PC-3 (cell line): Measurements from ENCODE around the gene SCNN1B. TPM values are rescaled to one million over a fixed set of nuclear protein-coding genes. Genes with fewer than 3 reads are reported as not detected.
"Not testable (repeated sequence)": the region's sequence is repeated elsewhere in the genome, so short reads cannot be mapped to it uniquely, and the experiment has no call there.

Source experiments
- ATAC-seq: fragments of 200-7000 bp; cut with Tn5 transposase; 2 replicates; pipeline ENCODE4 v1.9.1; 2020; ENCODE audit warnings: mild to moderate bottlenecking, moderate library complexity
- BruUV-seq: library from RNA; stranded (reverse); fragments of 400-500 nt; replicated peaks from 2 replicates; lab custom pipeline; 2021; lab: Mats Ljungman, UMichigan
- CTCF ChIA-PET: fragments of 300-600 bp; sonication (Branson Sonifier 250); formaldehyde crosslinking; loops from one replicate; lab custom pipeline; 2022; ENCODE audit warnings: antibody characterized with exemption; lab: Charles Lee
- POLR2A ChIA-PET: fragments of 300-600 bp; sonication (Branson Sonifier 250); formaldehyde crosslinking; loops from one replicate; lab custom pipeline; 2022; ENCODE audit warnings: antibody characterized with exemption; ENCODE audit not compliant: unreplicated experiment; lab: Charles Lee
- DNase-seq: peaks from one replicate; pipeline ENCODE4 v3.0.0-alpha.2; 2015
- H2AFZ ChIP-seq: fragments of 300-600 bp; sonication (generic); 2 replicates; pipeline ENCODE4 v1.6.0; 2016; ENCODE audit warnings: antibody characterized with exemption, low read length
- H3F3A ChIP-seq: fragments of 300-600 bp; sonication (generic); one replicate; pipeline ENCODE4 v1.6.0; 2017; ENCODE audit warnings: antibody characterized with exemption, low read length, control low read depth, mild to moderate bottlenecking; ENCODE audit not compliant: unreplicated experiment
- H3K27ac ChIP-seq: fragments of 300-600 bp; sonication (generic); 2 replicates; pipeline ENCODE4 v1.5.1; 2016; ENCODE audit warnings: mild to moderate bottlenecking, low read length
- H3K27me3 ChIP-seq: fragments of 300-600 bp; sonication (generic); 2 replicates; pipeline ENCODE4 v1.6.1; 2016; ENCODE audit warnings: low read length, mixed read lengths
- H3K36me3 ChIP-seq: fragments of 300-600 bp; sonication (generic); 2 replicates; pipeline ENCODE4 v1.6.1; 2016; ENCODE audit warnings: low read depth, mixed run types, low read length, mixed read lengths
- H3K4me1 ChIP-seq: fragments of 300-600 bp; sonication (generic); 2 replicates; pipeline ENCODE4 v1.5.1; 2016; ENCODE audit warnings: low read length; ENCODE audit not compliant: insufficient read depth
- H3K4me2 ChIP-seq: fragments of 300-600 bp; sonication (generic); 2 replicates; pipeline ENCODE4 v1.6.0; 2016; ENCODE audit warnings: low read length
- H3K4me3 ChIP-seq: fragments of 300-600 bp; sonication (generic); 2 replicates; pipeline ENCODE4 v1.5.1; 2016; ENCODE audit warnings: mild to moderate bottlenecking, low read length, mixed read lengths
- H3K79me2 ChIP-seq: fragments of 300-600 bp; sonication (generic); 2 replicates; pipeline ENCODE4 v1.6.1; 2017; ENCODE audit warnings: low read length, mixed read lengths
- H3K9ac ChIP-seq: fragments of 300-600 bp; sonication (generic); 2 replicates; pipeline ENCODE4 v1.6.0; 2016; ENCODE audit warnings: mild to moderate bottlenecking, low read length
- H3K9me2 ChIP-seq: fragments of 300-600 bp; sonication (generic); replicated peaks from 2 replicates; pipeline ENCODE4 v1.6.1; 2016; ENCODE audit warnings: mixed run types, low read length, mixed read lengths
- H3K9me3 ChIP-seq: fragments of 300-600 bp; sonication (generic); 2 replicates; pipeline ENCODE4 v1.6.1; 2016; ENCODE audit warnings: low read length, mixed read lengths
- H4K20me1 ChIP-seq: fragments of 300-600 bp; sonication (generic); 2 replicates; pipeline ENCODE4 v1.6.1; 2016; ENCODE audit warnings: low read length, mixed read lengths
- CTCF ChIP-seq: fragments of 300-600 bp; sonication (generic); conservative IDR thresholded peaks from 2 replicates; pipeline ENCODE4 v1.5.1; 2017; ENCODE audit warnings: antibody characterized with exemption, low read depth, mild to moderate bottlenecking, low read length
- EZH2 ChIP-seq: fragments of 300-600 bp; sonication (generic); IDR thresholded peaks from one replicate; pipeline ENCODE4 v1.6.1; 2017; ENCODE audit warnings: antibody characterized with exemption, mild to moderate bottlenecking, low read length; ENCODE audit not compliant: unreplicated experiment
- EZH2phosphoT487 ChIP-seq: fragments of 300-600 bp; sonication (generic); IDR thresholded peaks from 2 replicates; pipeline ENCODE4 v1.6.1; 2018; ENCODE audit warnings: mild to moderate bottlenecking, antibody characterized with exemption, low read length, borderline replicate concordance
- intact Hi-C: fragments of 100-400 bp; cut with micrococcal nuclease; formaldehyde crosslinking; loops from 2 replicates; pipeline ENCODE4 v1.9.0; 2023
- total RNA-seq: library from RNA; depleted of rRNA; stranded (reverse); fragments of >200 nt; gene quantifications from 2 replicates; pipeline ENCODE4 v1.2.3, GENCODE V29; 2014

SCNN1B gene
- total RNA-seq, 1 experiment from 2014 or later: 4.1 TPM

- ChIA-PET CTCF (no interaction called here), POLR2A (no interaction called here)
- Histone ChIP-seq H3K4me3 (no peak overlapping the region), H3K79me2 (no peaks in the 10 kb centered on the region), H3K27ac (no peak overlapping the region), H3K9me2 (no peaks in the 10 kb centered on the region), H3K9ac (no peak overlapping the region), H3K27me3 (no peaks in the 10 kb centered on the region), H3K4me2 (no peak overlapping the region), H3K36me3 (0 out of 2 replicates have a peak, but pooled peaks cover 3% of the 10 kb centered on the region), H3F3A (no peaks in the 10 kb centered on the region), H3K4me1 (peaks cover 10% of the 10 kb centered on the region), H4K20me1 (no peaks in the 10 kb centered on the region), H3K9me3 (no peaks in the 10 kb centered on the region), H2AFZ (no peak overlapping the region)
- TF ChIP-seq EZH2: no peak
- TF ChIP-seq EZH2phosphoT487: no peak
- TF ChIP-seq CTCF: no peak
- BruUV-seq: no TSS peak
- ATAC-seq (no peak), DNase-seq (no peak)
- intact Hi-C loops: no loop called here
These were observed 95.4 kb downstream of the SCNN1B start for GRCh38 chr16:23397464-23397863.

GRCh38 chr16:23398987-23399805 lies 97.1 kb downstream of the SCNN1B start:
- BruUV-seq: no TSS peak
- no peak for ATAC-seq
- POLR2A ChIA-PET: no interaction called here

GRCh38 chr16:23400447-23400846 lies 98.3 kb downstream of the SCNN1B start:
- H4K20me1 ChIP-seq, ATAC-seq, H3K4me3 ChIP-seq, H3K9me3 ChIP-seq, H3K9ac ChIP-seq, H3K36me3 ChIP-seq, intact Hi-C loops, DNase-seq, H3K27ac ChIP-seq, H3K79me2 ChIP-seq, CTCF ChIA-PET, H3K4me1 ChIP-seq, H2AFZ ChIP-seq, H3K9me2 ChIP-seq, H3K4me2 ChIP-seq, H3F3A ChIP-seq, BruUV-seq, POLR2A ChIA-PET, H3K27me3 ChIP-seq: not testable (repeated sequence)

More at GRCh38 chr16:23398987-23399805, 97.1 kb downstream of the SCNN1B start:
- no peak overlapping the region for H3K9ac ChIP-seq
- 0 out of 2 replicates have a peak, but pooled peaks cover 3% of the 10 kb centered on the region for H3K36me3 ChIP-seq
- no peak overlapping the region for H3K4me2 ChIP-seq
- H4K20me1 ChIP-seq: no peaks in the 10 kb centered on the region
- TF ChIP-seq EZH2phosphoT487: no peak
- TF ChIP-seq EZH2: no peak
- TF ChIP-seq CTCF: no peak
- no peak for DNase-seq
- no peaks in the 10 kb centered on the region for H3F3A ChIP-seq
- H3K9me3 ChIP-seq: no peaks in the 10 kb centered on the region
- no peaks in the 10 kb centered on the region for H3K27me3 ChIP-seq
- CTCF ChIA-PET: no interaction called here
- H3K79me2 ChIP-seq: no peaks in the 10 kb centered on the region
- no peaks in the 10 kb centered on the region for H3K9me2 ChIP-seq
- H2AFZ ChIP-seq: no peak overlapping the region
- intact Hi-C loops: no loop called here
- no peak overlapping the region for H3K27ac ChIP-seq
- no peaks in the 10 kb centered on the region for H3K4me1 ChIP-seq
- no peak overlapping the region for H3K4me3 ChIP-seq
